Ecto neural progenitor cell (in vitro differentiated cells): Measurements from ENCODE around the gene NUP107.

ENCODE experiments used
- DNase-seq: peaks from one replicate; pipeline ENCODE4 v3.0.0-alpha.2; 2018; ENCODE audit warnings: low spot score

The NUP107 gene

GRCh38 chr12:68775121-68775630, 88.4 kb downstream of the NUP107 start:
- no peak for DNase-seq

GRCh38 chr12:68776976-68777610, 90.3 kb downstream of the NUP107 start:
- DNase-seq: no peak

DNA sequence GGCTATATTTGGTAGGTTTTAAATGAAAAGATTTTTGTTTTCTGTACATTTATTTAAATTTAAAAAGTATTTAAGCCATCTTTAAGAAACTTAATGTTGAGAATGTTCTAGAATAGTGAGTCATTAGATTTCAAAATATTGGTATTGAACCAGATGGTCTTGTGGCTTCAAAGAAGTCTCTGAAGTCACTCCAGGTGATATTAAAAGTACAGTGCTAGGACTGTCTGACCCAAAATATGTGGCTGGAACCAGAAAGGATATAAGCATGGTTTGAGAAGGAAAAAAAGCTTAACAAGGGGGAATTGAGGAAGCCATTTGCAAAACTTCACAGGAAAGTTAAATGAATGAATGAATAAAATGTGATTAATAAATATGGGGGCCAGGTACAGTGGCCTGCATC, 92.5 kb downstream of the NUP107 start:
- DNase-seq: no peak

- DNase-seq: no peak
Measured at GRCh38 chr12:68780731-68781130, 94.0 kb downstream of the NUP107 start.

- DNase-seq: no peak
Measured at GRCh38 chr12:68781728-68782127, 95.0 kb downstream of the NUP107 start.

GRCh38 chr12:68784015-68784414, 97.2 kb downstream of the NUP107 start:
- no peak for DNase-seq

- no peak for DNase-seq
Measured at GRCh38 chr12:68785358-68785757, 98.6 kb downstream of the NUP107 start.

GRCh38 chr12:68785823-68786222, 99.0 kb downstream of the NUP107 start:
- no peak for DNase-seq

GRCh38 chr12:68786929-68787328, 100.2 kb downstream of the NUP107 start:
- no peak for DNase-seq

DNA sequence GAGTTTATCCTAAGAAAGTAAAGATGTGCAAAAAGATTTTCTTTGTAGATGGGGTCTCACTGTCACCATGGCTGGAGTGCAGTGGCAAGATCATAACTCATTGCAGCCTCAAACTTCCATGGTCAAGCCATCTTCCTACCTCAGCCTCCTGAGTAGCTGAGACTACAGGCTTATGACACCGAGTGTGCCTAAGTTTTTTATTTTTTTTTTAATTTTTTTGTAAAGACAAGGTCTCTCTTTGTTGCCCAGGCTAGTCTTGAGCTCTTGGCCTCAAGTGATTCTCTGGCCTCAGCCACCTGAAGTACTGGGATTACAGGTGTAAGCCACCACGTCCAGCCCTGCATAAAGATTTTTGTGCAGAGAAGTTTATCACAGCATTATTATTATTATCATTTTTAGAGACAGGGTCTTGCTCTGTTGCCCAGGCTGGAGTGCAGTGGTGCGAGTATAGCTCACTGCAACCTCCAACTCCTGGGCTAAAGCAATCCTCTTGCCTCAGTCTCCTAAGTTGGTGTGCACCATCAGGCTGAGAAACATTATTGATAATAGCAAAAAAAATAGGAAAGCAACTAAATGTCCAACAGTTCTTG, 101.9 kb downstream of the NUP107 start:
- DNase-seq: no peak

DNA sequence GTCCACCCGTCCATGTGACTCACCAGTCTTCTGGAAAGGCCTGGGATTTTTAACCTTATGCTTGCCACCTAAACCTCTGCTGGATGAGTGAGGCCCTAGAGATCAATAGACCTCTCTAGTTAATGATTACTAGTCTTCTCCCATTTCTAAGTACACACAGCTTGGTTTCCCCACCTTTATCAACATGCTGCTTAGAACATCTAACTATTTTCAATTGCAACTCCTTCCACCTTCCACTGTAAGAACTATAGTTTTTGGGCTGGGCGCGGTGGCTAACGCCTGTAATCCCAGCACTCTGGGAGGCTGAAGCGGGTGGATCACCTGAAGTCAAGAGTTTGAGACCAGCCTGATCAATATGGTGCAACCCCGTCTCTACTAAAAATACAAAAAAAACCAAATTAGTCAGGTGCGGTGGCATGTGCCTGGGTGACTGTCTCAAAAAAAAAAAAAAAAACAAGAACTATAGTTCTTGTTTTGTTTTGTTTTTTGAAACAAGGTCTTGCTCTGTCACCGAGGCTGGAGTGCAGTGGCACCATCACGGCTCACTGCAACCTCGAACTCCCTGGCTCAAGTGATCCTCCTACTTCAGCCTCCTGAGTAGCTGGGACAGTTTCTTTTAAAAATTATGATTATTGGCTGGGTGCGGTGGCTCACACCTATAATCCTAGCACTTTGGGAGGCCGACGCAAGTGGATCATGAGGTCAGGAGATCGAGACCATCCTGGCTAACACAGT, 102.5 kb downstream of the NUP107 start:
- DNase-seq: no peak

DNA sequence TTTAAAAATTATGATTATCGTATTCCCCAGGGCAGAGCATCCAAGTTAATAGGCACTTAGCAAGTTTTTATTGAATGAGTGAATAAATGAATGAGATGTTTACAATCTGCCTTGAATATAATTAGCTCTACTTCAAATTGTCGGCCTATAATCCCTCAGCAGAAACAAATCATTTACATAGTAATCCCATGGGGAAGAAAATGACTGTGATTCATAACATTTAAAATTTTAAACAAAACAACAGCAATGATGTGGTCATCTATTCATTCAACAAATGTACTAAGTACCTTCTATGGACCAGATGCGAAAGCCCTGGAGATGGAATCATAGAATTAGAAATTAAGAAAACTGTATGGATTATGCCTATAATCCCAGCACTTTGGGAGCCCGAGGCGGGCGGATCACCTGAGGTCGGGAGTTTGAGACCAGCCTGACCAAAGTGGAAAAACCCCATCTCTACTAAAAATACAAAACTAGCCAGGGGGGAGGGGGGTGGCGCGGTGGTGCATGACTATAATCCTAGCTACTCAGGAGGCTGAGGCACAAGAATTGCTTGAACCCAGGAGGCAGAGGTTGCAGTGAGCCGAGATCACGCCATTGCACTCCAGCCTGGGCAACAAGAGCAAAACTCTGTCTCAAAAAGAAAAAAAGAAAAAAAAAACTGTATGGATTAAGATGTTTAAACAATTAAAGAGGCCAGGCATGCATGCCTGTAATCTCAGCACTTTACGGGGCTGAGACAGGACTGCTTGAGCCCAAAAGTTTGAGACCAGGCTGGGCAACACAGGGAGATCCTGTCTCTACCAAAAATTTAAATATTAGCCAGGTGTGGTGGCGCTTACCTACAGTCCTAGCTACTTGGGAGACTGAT, 103.5 kb downstream of the NUP107 start:
- DNase-seq: no peak

- no peak for DNase-seq
Measured at GRCh38 chr12:68790952-68791234, 104.1 kb downstream of the NUP107 start.

- DNase-seq: no peak
Measured at GRCh38 chr12:68791897-68792481, 105.2 kb downstream of the NUP107 start.

DNA sequence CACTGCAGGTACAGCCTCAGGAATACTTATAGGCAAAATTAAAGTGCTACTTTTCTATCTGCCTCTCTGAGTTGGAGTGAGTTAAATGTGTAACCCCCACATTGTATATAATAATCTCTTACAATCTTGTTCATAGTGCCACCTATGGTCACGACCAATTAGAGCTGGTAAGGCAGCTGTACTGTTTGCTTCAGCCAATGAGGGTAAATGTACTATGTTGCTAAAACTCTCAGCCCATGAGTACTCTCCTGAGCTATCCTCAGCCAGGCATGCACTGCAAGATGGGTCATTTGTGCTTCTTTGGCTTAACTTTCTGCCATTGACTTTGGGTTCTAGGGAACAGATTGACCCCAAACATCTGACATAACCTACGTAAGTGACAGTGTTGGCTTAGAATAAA, 106.2 kb downstream of the NUP107 start:
- DNase-seq: no peak

GRCh38 chr12:68793436-68793835, 106.7 kb downstream of the NUP107 start:
- no peak for DNase-seq

DNA sequence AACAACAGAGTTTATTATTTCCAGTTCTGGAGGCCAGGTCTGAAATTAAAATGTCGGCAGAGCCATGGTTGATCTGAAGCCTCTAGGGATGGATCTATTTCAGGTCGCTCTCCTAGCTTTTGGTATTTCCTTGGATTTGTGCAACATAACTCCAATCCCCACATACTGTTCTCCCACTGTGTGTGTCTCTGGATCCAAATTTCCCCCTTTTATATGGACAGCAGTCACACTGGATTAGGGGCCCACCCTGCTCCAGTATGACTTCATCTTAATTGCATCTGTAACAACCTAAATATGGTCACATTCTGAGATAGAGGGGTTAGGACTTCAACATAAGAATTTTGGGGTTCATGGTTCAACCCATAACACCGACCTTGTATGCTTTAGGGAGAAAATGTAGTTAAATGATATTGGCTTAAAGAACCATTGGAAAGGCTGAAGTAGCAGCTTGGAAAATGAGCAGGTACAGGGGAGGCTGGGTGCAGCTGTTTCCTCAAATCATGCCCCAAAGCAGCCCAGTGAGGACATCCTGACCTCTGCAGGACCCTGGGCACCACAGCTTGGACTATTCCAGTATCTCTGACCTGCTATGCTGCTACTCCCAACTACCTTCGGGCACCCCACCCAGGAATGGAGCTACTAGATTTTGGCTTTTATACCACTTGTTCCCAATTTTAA, 107.3 kb downstream of the NUP107 start:
- no peak for DNase-seq

GRCh38 chr12:68794653-68795251, 108.0 kb downstream of the NUP107 start:
- DNase-seq: no peak
